PC-3 (cell line): ENCODE results near the gene CHRNG.

Experiments
- CTCF ChIP-seq: fragments of 300-600 bp; sonication (generic); conservative IDR thresholded peaks from 2 replicates; pipeline ENCODE4 v1.5.1; 2017; ENCODE audit warnings: antibody characterized with exemption, low read depth, mild to moderate bottlenecking, low read length
- EZH2 ChIP-seq: fragments of 300-600 bp; sonication (generic); IDR thresholded peaks from one replicate; pipeline ENCODE4 v1.6.1; 2017; ENCODE audit warnings: antibody characterized with exemption, mild to moderate bottlenecking, low read length; ENCODE audit not compliant: unreplicated experiment
- EZH2phosphoT487 ChIP-seq: fragments of 300-600 bp; sonication (generic); IDR thresholded peaks from 2 replicates; pipeline ENCODE4 v1.6.1; 2018; ENCODE audit warnings: mild to moderate bottlenecking, antibody characterized with exemption, low read length, borderline replicate concordance

DNA sequence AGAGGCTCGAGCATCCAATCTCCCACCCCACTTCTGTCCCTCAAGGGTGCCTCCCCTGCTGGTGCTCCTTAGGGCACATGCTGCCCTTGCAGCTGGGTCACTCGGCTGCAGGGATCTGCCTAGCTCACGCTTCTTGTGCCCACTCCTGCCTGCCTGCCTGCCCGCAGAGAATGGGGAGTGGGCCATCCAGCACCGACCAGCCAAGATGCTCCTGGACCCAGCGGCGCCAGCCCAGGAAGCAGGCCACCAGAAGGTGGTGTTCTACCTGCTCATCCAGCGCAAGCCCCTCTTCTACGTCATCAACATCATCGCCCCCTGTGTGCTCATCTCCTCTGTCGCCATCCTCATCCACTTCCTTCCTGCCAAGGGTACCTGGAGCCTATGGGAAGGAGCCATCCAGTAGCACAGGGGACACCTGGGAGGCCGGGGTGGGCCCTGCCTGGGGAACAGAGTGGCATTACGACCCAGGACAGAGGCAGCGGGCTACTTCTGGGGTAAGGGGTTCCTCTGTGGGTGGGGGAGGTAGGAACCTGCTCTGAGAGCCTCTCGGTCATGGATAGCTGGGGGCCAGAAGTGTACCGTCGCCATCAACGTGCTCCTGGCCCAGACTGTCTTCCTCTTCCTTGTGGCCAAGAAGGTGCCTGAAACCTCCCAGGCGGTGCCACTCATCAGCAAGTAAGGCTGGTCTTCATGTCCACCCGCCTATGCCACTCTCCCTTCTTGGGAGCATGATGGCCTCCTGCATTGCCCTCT is 3.4 kb downstream of the CHRNG start:
- TF ChIP-seq CTCF (no peak), EZH2 (no peak), EZH2phosphoT487 (no peak)
